GM21526 (cell line): ENCODE data around the gene SMS.

Experiments used
- ATAC-seq: cut with Tn5 transposase; IDR thresholded peaks from one replicate; pipeline ENCODE4 v1.9.1; 2021; ENCODE audit warnings: moderate library complexity; ENCODE audit not compliant: unreplicated experiment, low FRiP score

The SMS gene

GRCh38 chrX:22032506-22032905 is 92.0 kb downstream of the SMS start:
- no peak for ATAC-seq

GRCh38 chrX:22033818-22034217 is 93.3 kb downstream of the SMS start:
- ATAC-seq = no peak

- ATAC-seq = no peak
Observed at GRCh38 chrX:22035236-22035635, 94.7 kb downstream of the SMS start.

GRCh38 chrX:22037225-22037624 is 96.7 kb downstream of the SMS start:
- no peak for ATAC-seq

GRCh38 chrX:22037911-22038537 is 97.5 kb downstream of the SMS start:
- ATAC-seq = no peak

GRCh38 chrX:22039541-22039940 is 99.0 kb downstream of the SMS start:
- no peak for ATAC-seq

GRCh38 chrX:22040184-22040583 is 99.7 kb downstream of the SMS start:
- ATAC-seq = no peak

GRCh38 chrX:22041907-22042530 is 101.5 kb downstream of the SMS start:
- no peak for ATAC-seq

- ATAC-seq = no peak
Observed at GRCh38 chrX:22043872-22044271, 103.4 kb downstream of the SMS start.
